DMS114 treated with DMSO at 0.1 percent for 48 hours (cell line): ENCODE data around the gene TMEM109.

Source experiments
- DNase-seq: peaks from one replicate; lab custom pipeline; 2025; ENCODE audit not compliant: unreplicated experiment; lab: John Stamatoyannopoulos, UW

TMEM109 gene, protein sequence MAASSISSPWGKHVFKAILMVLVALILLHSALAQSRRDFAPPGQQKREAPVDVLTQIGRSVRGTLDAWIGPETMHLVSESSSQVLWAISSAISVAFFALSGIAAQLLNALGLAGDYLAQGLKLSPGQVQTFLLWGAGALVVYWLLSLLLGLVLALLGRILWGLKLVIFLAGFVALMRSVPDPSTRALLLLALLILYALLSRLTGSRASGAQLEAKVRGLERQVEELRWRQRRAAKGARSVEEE

DNA sequence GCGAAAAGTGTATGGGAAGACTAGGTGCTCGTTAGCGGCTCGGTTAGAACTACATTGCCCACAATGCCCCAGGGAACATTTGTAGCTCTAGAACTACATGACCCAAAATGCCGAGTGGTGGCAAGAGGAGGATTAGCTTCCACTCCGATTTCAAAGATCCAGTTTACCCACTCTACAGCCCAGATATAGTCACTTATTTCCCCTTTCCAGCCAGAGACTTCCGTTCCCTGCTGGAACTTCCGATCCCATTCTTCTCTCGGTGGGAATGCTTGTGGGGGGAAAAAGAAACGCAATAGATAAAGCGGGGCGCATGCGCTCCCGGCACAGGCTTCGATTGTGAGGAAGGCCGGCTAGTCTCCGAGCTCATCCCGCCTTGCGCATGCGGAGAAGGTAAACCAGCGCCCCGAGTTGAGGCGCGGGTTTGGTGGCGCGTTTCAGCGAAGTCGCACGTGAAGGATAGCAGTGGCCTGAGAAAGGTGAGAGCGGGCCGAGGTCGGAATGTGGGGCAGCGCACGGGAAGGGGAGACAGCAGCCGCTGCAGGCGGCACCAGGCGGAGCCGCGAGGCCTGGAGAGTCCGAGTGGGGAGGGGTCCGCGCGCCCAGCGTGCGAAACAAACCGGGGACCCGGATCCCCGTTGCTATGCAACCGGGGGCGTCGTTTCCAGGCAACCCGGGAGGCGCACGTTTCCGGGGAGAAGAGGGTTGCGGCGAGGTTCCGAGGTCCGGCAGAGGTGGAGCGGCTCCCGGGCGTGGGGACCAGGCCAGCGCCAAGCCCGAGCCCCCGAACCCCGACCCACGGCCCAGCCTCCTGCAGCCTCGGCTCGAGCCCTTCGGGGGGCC is at the start of gene TMEM109:
Gene TMEM109, plus strand, starts transcription at position 366 of the 840 bp plus-strand sequence. CDS start 5,536 bp downstream, outside the sequence.
- peak; percentile 90 for DNase-seq

GRCh38 chr11:60864856-60865513 is 49.0 kb upstream of the TMEM109 start:
- no peak for DNase-seq

DNA sequence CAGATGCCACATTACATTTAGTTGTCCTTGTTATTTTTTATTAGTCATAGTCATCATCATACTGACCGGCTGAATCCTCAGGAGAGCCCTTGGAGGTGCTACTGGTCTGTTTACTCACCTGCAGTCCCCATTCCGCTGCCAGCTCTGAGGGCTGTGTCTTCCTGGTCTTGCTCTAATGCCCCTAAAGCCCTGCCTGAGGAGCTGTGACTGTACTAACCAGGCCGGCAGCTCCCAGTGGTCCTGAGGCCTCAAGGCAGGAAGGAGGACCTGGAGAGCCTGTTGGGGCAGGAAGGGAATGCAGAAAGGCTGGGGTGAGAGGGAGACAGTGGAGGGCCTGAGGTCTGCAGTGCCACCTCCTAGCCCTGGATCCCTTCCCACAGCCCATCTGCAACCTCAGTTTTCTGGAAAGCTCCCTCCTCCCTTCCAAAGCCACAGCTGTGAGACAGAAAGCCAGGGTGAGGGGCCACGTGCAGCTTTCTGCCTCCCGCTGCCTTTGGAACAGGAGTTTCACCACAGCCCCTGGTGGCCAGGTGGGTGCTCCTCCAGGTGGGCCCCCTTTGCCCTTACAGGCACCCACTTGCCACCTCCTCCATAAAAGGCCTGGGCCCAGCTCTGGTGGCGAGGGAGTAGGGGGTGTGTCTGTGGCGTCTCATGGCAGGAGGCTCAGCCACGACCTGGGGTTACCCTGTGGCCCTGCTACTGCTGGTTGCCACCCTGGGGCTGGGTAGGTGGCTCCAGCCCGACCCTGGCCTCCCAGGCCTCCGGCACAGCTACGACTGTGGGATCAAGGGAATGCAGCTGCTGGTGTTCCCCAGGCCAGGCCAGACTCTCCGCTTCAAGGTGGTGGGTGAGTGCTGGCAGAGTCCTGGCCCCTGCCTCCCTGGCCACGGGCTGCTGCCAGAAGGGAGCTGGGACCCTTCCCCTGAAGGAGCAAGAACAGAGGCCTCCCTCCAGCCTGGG is 46.8 kb upstream of the TMEM109 start, which contains the start of gene ZP1:
Gene ZP1, plus strand, starts transcription at position 632 of the 960 bp plus-strand sequence. Its CDS starts 20 bp downstream, at position 652.
- DNase-seq, result no peak

- no peak for DNase-seq
These were observed 45.9 kb upstream of the TMEM109 start for GRCh38 chr11:60867871-60868681.

DNA sequence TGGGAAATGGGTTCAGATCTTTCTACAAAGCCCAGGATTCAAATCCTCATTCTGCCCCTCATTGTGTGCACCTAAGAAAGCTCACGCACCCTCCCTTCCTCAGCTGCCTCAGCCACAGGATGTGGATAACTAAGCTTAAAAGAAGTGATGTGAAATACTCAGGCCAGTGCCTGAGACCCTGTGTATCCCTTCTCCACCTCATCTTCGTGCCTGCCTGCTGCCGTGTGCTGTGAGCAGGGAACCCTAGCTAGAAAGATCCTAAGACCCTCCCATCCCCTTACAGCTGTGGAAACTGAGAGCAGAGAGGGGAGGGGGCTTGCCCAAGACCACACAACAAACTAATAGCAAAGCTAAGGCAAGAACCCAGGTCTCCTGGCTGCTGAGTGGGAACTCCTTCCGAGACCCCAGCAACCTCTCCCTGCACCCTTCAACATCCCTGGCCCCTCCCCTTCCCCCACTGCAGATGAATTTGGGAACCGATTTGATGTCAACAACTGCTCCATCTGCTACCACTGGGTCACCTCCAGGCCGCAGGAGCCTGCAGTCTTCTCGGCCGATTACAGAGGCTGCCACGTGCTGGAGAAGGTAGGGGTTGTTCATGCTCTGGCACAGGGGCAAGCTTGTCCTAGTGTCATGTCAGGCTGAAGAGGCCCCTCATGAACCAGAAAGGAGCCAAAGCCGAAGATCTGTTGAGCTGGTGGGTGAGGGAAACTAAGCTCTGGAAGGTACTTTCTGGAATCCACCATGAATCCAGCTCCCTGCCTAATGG is 45.1 kb upstream of the TMEM109 start:
- no peak for DNase-seq

DNA sequence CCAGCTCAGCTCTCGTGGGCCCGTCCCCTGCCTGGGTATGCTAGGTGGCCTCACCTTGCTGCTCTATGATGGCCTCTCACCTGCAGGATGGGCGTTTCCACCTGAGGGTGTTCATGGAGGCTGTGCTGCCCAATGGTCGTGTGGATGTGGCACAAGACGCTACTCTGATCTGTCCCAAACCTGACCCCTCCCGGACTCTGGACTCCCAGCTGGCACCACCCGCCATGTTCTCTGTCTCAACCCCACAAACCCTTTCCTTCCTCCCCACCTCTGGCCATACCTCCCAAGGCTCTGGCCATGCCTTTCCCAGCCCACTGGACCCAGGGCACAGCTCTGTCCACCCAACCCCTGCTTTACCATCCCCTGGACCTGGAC is 44.5 kb upstream of the TMEM109 start:
- DNase-seq, result no peak

- DNase-seq, result no peak
These were observed 43.7 kb upstream of the TMEM109 start for GRCh38 chr11:60870276-60870675.

GRCh38 chr11:60870733-60871377 is 43.1 kb upstream of the TMEM109 start:
- no peak for DNase-seq

DNA sequence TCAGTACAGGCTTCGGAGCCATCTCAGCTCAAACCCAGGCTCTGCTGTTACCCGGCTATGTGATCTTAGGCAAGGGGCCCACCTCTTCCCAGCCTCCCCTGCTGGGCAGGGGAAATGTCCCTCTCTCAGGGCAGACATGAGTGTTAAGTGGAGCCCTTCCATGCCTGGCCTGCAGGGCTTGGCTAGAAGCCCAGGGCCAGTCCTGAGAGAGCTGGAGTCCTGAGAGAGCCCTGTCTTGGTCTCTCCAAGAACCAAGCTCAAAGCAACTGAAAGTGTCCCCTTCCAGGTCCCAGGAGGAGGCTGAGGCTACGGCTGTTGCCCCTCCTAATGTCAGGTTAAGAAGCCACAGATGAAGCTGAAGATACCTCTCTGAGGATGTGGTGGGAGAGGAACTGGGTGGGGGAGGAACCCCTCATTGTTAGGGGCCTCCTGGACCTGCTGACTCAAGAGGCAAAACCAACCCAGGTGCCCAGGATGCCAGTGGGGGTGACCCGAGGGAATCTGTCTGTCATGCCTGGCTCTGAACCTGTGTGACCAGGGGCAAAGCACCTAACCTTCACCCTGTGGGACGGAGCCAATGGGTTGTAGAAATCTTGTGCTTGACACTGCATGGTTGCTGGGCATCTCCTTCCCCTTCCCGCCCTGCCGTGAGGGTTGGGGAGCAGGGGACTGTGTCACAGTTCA is 42.4 kb upstream of the TMEM109 start:
- no peak for DNase-seq

- DNase-seq, result no peak
These were observed 41.6 kb upstream of the TMEM109 start for GRCh38 chr11:60872124-60872960.

- DNase-seq, result no peak
These were observed 40.9 kb upstream of the TMEM109 start for GRCh38 chr11:60872961-60873524.

DNA sequence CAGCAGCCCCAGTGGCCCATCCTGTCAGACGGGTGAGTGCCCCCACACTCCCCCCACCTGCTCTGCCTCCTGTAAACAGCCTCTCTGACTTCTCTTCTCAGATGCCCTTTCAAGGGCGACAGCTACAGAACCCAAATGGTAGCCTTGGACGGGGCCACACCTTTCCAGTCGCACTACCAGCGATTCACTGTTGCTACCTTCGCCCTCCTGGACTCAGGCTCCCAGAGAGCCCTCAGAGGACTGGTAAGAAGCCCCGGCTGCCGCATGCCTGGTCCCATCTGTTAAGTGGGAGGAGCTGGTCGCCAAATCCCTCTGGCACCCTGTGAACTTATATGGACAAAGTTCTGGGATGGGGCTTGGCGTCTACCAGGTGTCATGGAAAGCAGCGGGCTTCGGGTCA is 40.4 kb upstream of the TMEM109 start:
- no peak for DNase-seq

DNA sequence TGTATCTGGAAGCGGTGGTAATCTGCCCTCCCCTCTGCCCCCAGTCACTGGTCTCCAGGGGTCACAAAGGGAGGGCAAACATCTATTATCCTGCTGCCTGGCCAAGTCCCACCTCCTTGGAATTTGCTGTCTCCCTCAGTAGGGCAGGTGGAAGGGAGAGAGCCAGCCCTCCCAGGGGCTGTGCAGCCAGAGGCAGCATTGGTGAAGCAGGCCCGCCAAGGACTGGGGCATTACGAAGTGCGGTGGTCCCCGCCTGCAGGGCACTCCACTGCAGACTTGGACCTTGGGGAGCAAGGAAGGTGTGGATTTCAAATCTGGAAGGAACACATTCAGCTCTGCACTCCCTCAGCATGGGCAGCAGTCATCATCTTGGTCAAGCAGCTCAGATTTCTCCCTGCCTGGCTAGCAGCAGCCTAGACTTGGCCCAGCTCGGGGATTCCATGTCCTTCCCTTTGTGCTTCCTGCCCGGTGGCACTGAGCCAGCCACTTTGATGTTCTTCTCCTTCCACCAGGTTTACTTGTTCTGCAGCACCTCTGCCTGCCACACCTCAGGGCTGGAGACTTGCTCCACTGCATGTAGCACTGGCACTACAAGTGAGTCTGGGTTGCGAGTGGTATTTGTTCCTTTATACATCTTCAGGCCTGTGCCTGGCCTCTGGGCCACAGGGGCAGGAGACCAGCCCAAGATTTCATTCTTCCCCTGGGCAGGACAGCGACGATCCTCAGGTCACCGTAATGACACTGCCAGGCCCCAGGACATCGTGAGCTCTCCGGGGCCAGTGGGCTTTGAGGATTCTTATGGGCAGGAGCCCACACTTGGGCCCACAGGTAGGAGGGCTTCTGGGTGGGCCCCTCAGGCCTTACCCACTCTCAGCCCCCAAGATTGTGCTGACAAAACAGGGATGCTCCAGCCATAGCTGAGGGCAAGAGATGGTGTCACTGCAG is 39.3 kb upstream of the TMEM109 start:
- DNase-seq, result no peak

GRCh38 chr11:60875366-60876167 is 38.4 kb upstream of the TMEM109 start:
- DNase-seq, result no peak

GRCh38 chr11:60876168-60876485 is 37.8 kb upstream of the TMEM109 start:
- DNase-seq, result no peak
